Subcutaneous abdominal adipose tissue (tissue), 5 donors: Measurements from ENCODE around the gene PRMT5.

Experiments
- H3K27ac ChIP-seq: one replicate; pipeline ENCODE4 v1.7.0; 2013; ENCODE audit warnings: low read depth, mild to moderate bottlenecking, inconsistent platforms, low read length, moderate library complexity
- H3K27me3 ChIP-seq, 5 donors: one replicate each; pipeline ENCODE4 v1.7.0; 2013; ENCODE audit warnings: low read length in 5 of 5, inconsistent platforms in 1 of 5; ENCODE audit not compliant: control insufficient read depth in 5 of 5, insufficient read depth in 4 of 5
- H3K36me3 ChIP-seq, 5 donors: one replicate each; pipeline ENCODE4 v1.7.0; 2013; ENCODE audit warnings: low read length in 5 of 5; ENCODE audit not compliant: control insufficient read depth in 5 of 5, insufficient read depth in 5 of 5
- H3K4me1 ChIP-seq, 5 donors: one replicate each; pipeline ENCODE4 v1.7.0; 2013; ENCODE audit warnings: low read length in 5 of 5, mild to moderate bottlenecking in 3 of 5, moderate library complexity in 1 of 5; ENCODE audit not compliant: control insufficient read depth in 5 of 5, insufficient read depth in 5 of 5
- H3K4me3 ChIP-seq, 5 donors: one replicate each; pipeline ENCODE4 v1.7.0; 2013; ENCODE audit warnings: low read length in 5 of 5, low read depth in 1 of 5
- H3K9ac ChIP-seq, 5 donors: one replicate each; pipeline ENCODE4 v1.7.0; 2013; ENCODE audit warnings: low read length in 5 of 5, mild to moderate bottlenecking in 4 of 5, moderate library complexity in 3 of 5
- H3K9me3 ChIP-seq, 5 donors: one replicate each; pipeline ENCODE4 v1.7.0; 2013; ENCODE audit warnings: low read length in 5 of 5; ENCODE audit not compliant: control insufficient read depth in 5 of 5
- donor health status: healthy.
- donor health status: healthy.
- donor health status: healthy.
- donor health status: healthy.
- donor health status: healthy.

Gene PRMT5

GRCh38 chr14:22935156-22935555 is 6.0 kb upstream of the PRMT5 start:
- Histone ChIP-seq H3K27me3 (no peaks in the 10 kb centered on the region), H3K9me3 (no peaks in the 10 kb centered on the region), H3K4me1 (peaks cover 2 to 7% (median 4%) of the 10 kb centered on the region in 5 donors), H3K4me3 (no peak overlapping the region), H3K9ac (no peak overlapping the region), H3K36me3 (no peaks in the 10 kb centered on the region), H3K27ac (no peak overlapping the region)

GRCh38 chr14:22932146-22932545 is 3.0 kb upstream of the PRMT5 start:
- Histone ChIP-seq H3K9ac (no peak overlapping the region), H3K4me3 (no peak overlapping the region), H3K27me3 (peaks cover 0 to 3% (median 0%) of the 10 kb centered on the region in 5 donors), H3K27ac (no peak overlapping the region), H3K9me3 (no peaks in the 10 kb centered on the region), H3K36me3 (peaks cover 0 to 3% (median 2%) of the 10 kb centered on the region in 5 donors), H3K4me1 (peaks cover 10 to 29% (median 18%) of the 10 kb centered on the region in 5 donors)

GRCh38 chr14:22929961-22930364 is 787 bp upstream of the PRMT5 start:
- peak overlapping the region; percentile 96 for H3K27ac ChIP-seq
- peaks cover 10 to 29% (median 18%) of the 10 kb centered on the region in 5 donors for H3K4me1 ChIP-seq
- peak overlapping the region; percentile 43 to 79 (median 68) for H3K9ac ChIP-seq
- H3K9me3 ChIP-seq: no peaks in the 10 kb centered on the region
- peak overlapping the region; percentile 91 to 99 (median 96) for H3K4me3 ChIP-seq
- peaks cover 0 to 3% (median 0%) of the 10 kb centered on the region in 5 donors for H3K27me3 ChIP-seq
- peaks cover 0 to 15% (median 8%) of the 10 kb centered on the region in 5 donors for H3K36me3 ChIP-seq

GRCh38 chr14:22928237-22929103 is 706 bp downstream of the PRMT5 start:
- no peaks in the 10 kb centered on the region for H3K9me3 ChIP-seq
- H3K27ac ChIP-seq: peak overlapping the region; percentile 96
- peaks cover 0 to 30% (median 21%) of the 10 kb centered on the region in 5 donors for H3K36me3 ChIP-seq
- peak overlapping the region; percentile 52 to 93 (median 84) for H3K9ac ChIP-seq
- H3K4me3 ChIP-seq: peak overlapping the region; percentile 91 to 99 (median 96)
- H3K4me1 ChIP-seq: peaks cover 10 to 29% (median 18%) of the 10 kb centered on the region in 5 donors
- H3K27me3 ChIP-seq: peaks cover 0 to 3% (median 0%) of the 10 kb centered on the region in 5 donors

- H3K9ac ChIP-seq: no peak overlapping the region
- no peak overlapping the region for H3K4me3 ChIP-seq
- no peak overlapping the region for H3K27ac ChIP-seq
- H3K4me1 ChIP-seq: peaks cover 10 to 34% (median 18%) of the 10 kb centered on the region in 5 donors
- H3K9me3 ChIP-seq: no peaks in the 10 kb centered on the region
- H3K27me3 ChIP-seq: peaks cover 0 to 3% (median 0%) of the 10 kb centered on the region in 5 donors
- peaks cover 13 to 48% (median 37%) of the 10 kb centered on the region in 5 donors for H3K36me3 ChIP-seq
These were observed 2.9 kb downstream of the PRMT5 start for GRCh38 chr14:22926316-22926715.

GRCh38 chr14:22925513-22925912 is 3.7 kb downstream of the PRMT5 start:
- H3K27me3 ChIP-seq: peaks cover 0 to 3% (median 0%) of the 10 kb centered on the region in 5 donors
- no peak overlapping the region for H3K27ac ChIP-seq
- H3K4me3 ChIP-seq: no peak overlapping the region
- H3K36me3 ChIP-seq: peaks cover 17 to 56% (median 44%) of the 10 kb centered on the region in 5 donors
- no peaks in the 10 kb centered on the region for H3K9me3 ChIP-seq
- peaks cover 10 to 30% (median 18%) of the 10 kb centered on the region in 5 donors for H3K4me1 ChIP-seq
- no peak overlapping the region for H3K9ac ChIP-seq

- Histone ChIP-seq H3K36me3 (peaks cover 17 to 59% (median 46%) of the 10 kb centered on the region in 5 donors), H3K9ac (no peak overlapping the region), H3K4me1 (peaks cover 10 to 23% (median 15%) of the 10 kb centered on the region in 5 donors)
These were observed 5.4 kb downstream of the PRMT5 start for GRCh38 chr14:22923746-22924145.

GRCh38 chr14:22922294-22922693 is 6.9 kb downstream of the PRMT5 start:
- Histone ChIP-seq H3K36me3 (peaks cover 17 to 58% (median 44%) of the 10 kb centered on the region in 5 donors), H3K9me3 (no peaks in the 10 kb centered on the region), H3K4me3 (no peak overlapping the region), H3K27ac (no peak overlapping the region), H3K4me1 (peaks cover 6 to 22% (median 16%) of the 10 kb centered on the region in 5 donors), H3K9ac (no peak overlapping the region), H3K27me3 (peaks cover 0 to 3% (median 0%) of the 10 kb centered on the region in 5 donors)

More at GRCh38 chr14:22923746-22924145, 5.4 kb downstream of the PRMT5 start:
- Histone ChIP-seq H3K9me3 (no peaks in the 10 kb centered on the region), H3K4me3 (no peak overlapping the region), H3K27ac (no peak overlapping the region), H3K27me3 (peaks cover 0 to 3% (median 0%) of the 10 kb centered on the region in 5 donors)

- Histone ChIP-seq H3K36me3 (peaks cover 17 to 44% (median 39%) of the 10 kb centered on the region in 5 donors), H3K4me3 (no peak overlapping the region), H3K9ac (no peak overlapping the region)
These were observed 8.5 kb downstream of the PRMT5 start for GRCh38 chr14:22920697-22921096.

GRCh38 chr14:22919601-22919921 is 9.6 kb downstream of the PRMT5 start:
- peaks cover 17 to 40% (median 35%) of the 10 kb centered on the region in 5 donors for H3K36me3 ChIP-seq
- peaks cover 6 to 37% (median 26%) of the 10 kb centered on the region in 5 donors for H3K4me1 ChIP-seq
- no peaks in the 10 kb centered on the region for H3K9me3 ChIP-seq
- peak overlapping the region; percentile 99 for H3K27ac ChIP-seq
- peak overlapping the region; percentile 65 to 96 (median 92) for H3K4me3 ChIP-seq
- H3K27me3 ChIP-seq: peaks cover 0 to 3% (median 0%) of the 10 kb centered on the region in 5 donors
- H3K9ac ChIP-seq: peak overlapping the region in 4 of 5 donors; percentile 47 to 68 (median 58)

More at GRCh38 chr14:22920697-22921096, 8.5 kb downstream of the PRMT5 start:
- Histone ChIP-seq H3K4me1 (peaks cover 6 to 33% (median 22%) of the 10 kb centered on the region in 5 donors), H3K27me3 (peaks cover 0 to 3% (median 0%) of the 10 kb centered on the region in 5 donors), H3K9me3 (no peaks in the 10 kb centered on the region), H3K27ac (no peak overlapping the region)
